Mononuclear cell (primary cell): ENCODE results near the gene DCN. TPM values are rescaled to one million over a fixed set of nuclear protein-coding genes. Genes with fewer than 3 reads are reported as not detected.

ENCODE experiments used
- H3K27me3 ChIP-seq: 2 replicates; pipeline ENCODE4 v1.6.0; 2011; ENCODE audit warnings: low read length, control low read depth; ENCODE audit not compliant: insufficient read depth
- H3K4me1 ChIP-seq: 2 replicates; pipeline ENCODE4 v1.5.1; 2011; ENCODE audit warnings: mild to moderate bottlenecking, low read length, control low read depth; ENCODE audit not compliant: insufficient read depth
- H3K4me3 ChIP-seq: 2 replicates; pipeline ENCODE4 v1.5.1; 2011; ENCODE audit warnings: mild to moderate bottlenecking, low read length, moderate library complexity
- H3K9me3 ChIP-seq: 2 replicates; pipeline ENCODE4 v1.5.1; 2011; ENCODE audit warnings: low read depth, mild to moderate bottlenecking, control low read depth, low read length
- total RNA-seq: library from RNA; depleted of rRNA; stranded (reverse); fragments of >200 nt; gene quantifications from one replicate; pipeline ENCODE4 v1.2.3, GENCODE V29; 2012

Gene DCN
- total RNA-seq, 1 donor = 1.3 TPM

DNA sequence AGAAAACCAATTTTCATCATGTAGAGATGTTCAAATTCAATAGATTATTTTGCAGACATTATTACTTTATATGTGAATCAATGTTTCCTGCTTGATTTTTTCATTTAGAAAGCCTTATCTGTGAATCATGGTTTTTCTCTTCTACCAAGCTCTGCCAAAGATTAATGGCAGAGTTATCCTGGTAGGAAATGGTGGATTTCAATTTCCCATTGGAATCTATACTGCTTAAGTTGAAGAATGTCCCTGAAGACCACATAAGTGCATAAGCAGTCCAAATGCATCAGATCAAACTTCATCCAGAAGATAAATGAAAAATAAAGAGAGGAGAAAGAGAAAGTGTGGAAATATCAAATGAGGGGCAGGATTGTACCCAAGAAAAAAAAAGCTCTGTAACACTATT, 76.3 kb downstream of the DCN start:
- H3K27me3 ChIP-seq = no peaks in the 10 kb centered on the region
- H3K4me1 ChIP-seq = no peaks in the 10 kb centered on the region
- H3K9me3 ChIP-seq = no peaks in the 10 kb centered on the region
- no peak overlapping the region for H3K4me3 ChIP-seq

- Histone ChIP-seq H3K27me3 (no peaks in the 10 kb centered on the region), H3K9me3 (no peaks in the 10 kb centered on the region), H3K4me3 (no peak overlapping the region)
Observed at GRCh38 chr12:91105807-91106206, 76.8 kb downstream of the DCN start.

DNA sequence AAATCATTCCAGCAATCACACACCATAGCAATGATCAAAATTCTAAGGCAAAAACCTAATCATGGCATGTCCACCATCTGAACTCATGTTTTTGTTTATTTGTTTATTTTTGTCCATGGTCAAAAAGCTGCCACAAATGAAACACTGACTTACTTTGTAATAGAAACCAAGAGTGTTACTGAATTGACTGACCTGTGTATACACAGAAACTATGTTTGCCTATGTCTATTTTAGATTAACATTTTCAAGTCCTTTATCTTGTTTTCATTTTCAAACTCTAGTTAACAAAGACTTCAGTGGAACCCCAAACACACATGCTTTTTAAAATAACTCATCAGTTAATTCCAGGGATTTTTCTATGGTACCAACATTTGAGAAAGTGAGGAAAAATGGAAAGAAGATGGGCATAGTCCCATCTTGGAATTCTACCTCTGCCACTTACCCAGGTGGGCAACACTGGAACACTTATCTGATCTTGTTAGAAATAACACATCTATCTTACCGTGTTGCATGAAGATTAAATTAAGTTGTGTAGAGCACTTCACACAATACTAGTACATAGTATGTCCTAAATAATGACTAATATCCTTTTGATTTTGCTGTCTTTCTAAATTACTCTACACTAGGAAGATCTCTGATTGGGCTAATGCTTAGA, 77.7 kb downstream of the DCN start:
- Histone ChIP-seq H3K27me3 (no peaks in the 10 kb centered on the region), H3K4me3 (no peak overlapping the region), H3K4me1 (no peaks in the 10 kb centered on the region), H3K9me3 (no peaks in the 10 kb centered on the region)

More at GRCh38 chr12:91105807-91106206, 76.8 kb downstream of the DCN start:
- no peaks in the 10 kb centered on the region for H3K4me1 ChIP-seq

DNA sequence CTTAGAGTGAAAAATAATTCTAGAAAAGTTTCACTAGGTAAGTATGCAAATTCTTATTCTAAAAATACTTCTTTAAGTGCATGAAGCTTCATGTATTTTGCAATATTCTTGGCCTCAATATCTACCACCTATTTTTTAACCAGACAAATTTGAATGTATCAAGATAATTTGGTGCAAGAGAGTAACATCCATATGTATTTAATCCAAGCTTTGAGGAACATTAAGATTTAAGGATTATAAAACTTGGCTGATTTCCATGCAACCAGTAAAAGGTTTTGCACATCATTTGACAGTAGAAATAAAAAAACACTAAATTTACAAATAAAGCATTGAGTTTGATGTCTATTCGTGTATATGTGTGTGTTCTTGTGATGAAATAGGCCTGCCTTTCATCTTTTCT, 79.0 kb downstream of the DCN start:
- Histone ChIP-seq H3K27me3 (no peaks in the 10 kb centered on the region), H3K9me3 (no peaks in the 10 kb centered on the region), H3K4me1 (no peaks in the 10 kb centered on the region), H3K4me3 (no peak overlapping the region)

- no peaks in the 10 kb centered on the region for H3K27me3 ChIP-seq
- H3K9me3 ChIP-seq = no peaks in the 10 kb centered on the region
- no peak overlapping the region for H3K4me3 ChIP-seq
- no peaks in the 10 kb centered on the region for H3K4me1 ChIP-seq
Observed at GRCh38 chr12:91103101-91103500, 79.5 kb downstream of the DCN start.

DNA sequence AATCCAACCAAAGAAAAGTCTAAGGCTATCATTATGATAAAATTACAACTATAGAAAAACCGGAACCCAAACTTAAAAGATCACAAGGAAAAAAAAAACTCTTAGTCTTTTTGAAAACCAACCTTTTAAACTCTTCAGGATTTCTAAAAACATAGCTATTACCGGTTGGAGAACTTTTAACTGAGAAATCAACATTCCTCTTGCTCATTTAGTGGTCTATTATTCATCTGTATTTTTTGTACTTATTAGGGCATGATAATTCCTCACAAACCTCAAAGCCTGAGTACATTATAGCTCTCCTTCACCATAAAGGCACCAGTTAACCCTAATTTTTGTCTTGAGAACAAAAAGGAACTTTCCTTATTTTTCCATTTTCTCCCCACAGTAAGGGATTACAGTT, 81.7 kb downstream of the DCN start:
- H3K4me1 ChIP-seq = no peaks in the 10 kb centered on the region
- H3K9me3 ChIP-seq = no peaks in the 10 kb centered on the region
- H3K27me3 ChIP-seq = no peaks in the 10 kb centered on the region
- H3K4me3 ChIP-seq = no peak overlapping the region

- no peaks in the 10 kb centered on the region for H3K4me1 ChIP-seq
Observed at GRCh38 chr12:91099836-91100235, 82.8 kb downstream of the DCN start.

GRCh38 chr12:91099341-91099740, 83.3 kb downstream of the DCN start:
- no peaks in the 10 kb centered on the region for H3K27me3 ChIP-seq

More at GRCh38 chr12:91099836-91100235, 82.8 kb downstream of the DCN start:
- no peaks in the 10 kb centered on the region for H3K27me3 ChIP-seq
- no peak overlapping the region for H3K4me3 ChIP-seq
- no peaks in the 10 kb centered on the region for H3K9me3 ChIP-seq

DNA sequence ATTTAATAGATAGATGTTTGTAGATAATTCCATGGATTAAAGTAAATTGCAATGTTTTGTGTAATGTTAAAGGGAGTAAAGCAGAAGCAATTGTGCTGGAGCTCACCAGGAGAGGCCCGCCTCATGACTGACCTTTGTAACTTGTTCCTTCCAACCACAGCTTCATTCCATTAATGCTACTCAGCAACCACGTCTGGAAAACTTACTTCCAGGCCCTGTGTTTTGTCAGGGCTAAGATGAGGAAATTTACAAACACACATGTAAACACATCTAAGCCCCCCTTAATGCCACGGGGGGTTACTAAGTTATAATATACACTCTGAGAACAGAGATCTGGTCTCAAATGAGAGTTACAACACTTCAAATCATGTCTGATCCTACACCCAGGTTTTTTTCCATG, 83.7 kb downstream of the DCN start:
- H3K9me3 ChIP-seq = no peaks in the 10 kb centered on the region

More at GRCh38 chr12:91099341-91099740, 83.3 kb downstream of the DCN start:
- H3K4me1 ChIP-seq = no peaks in the 10 kb centered on the region
- H3K4me3 ChIP-seq = no peak overlapping the region
- H3K9me3 ChIP-seq = no peaks in the 10 kb centered on the region

GRCh38 chr12:91098461-91098860, 84.2 kb downstream of the DCN start:
- no peaks in the 10 kb centered on the region for H3K9me3 ChIP-seq
- H3K4me3 ChIP-seq = no peak overlapping the region
- no peaks in the 10 kb centered on the region for H3K4me1 ChIP-seq

More for the DNA sequence above, 83.7 kb downstream of the DCN start:
- no peaks in the 10 kb centered on the region for H3K4me1 ChIP-seq
- no peaks in the 10 kb centered on the region for H3K27me3 ChIP-seq
- no peak overlapping the region for H3K4me3 ChIP-seq

DNA sequence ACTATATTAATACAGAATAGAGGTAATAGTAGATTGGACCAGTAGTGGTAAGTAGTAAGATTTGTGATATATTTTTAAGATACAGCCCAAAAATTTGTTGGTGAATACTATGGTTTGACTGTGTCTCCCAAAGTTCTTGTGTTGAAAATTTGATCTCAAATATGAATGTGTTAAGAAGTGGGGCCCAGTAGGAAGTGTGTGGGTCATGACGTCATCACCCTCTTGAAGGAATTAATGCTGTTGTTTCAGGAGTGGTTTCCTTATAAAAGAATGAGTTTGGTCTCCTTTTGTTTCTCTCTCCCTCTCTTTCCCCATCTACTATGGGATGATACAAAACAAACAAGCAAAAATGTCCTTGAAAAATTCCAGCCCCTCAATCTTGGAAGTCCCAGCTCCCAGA, 87.7 kb downstream of the DCN start:
- H3K9me3 ChIP-seq = peaks cover 4% of the 10 kb centered on the region
- no peaks in the 10 kb centered on the region for H3K4me1 ChIP-seq
- H3K27me3 ChIP-seq = no peaks in the 10 kb centered on the region
- H3K4me3 ChIP-seq = no peak overlapping the region

More at GRCh38 chr12:91098461-91098860, 84.2 kb downstream of the DCN start:
- H3K27me3 ChIP-seq = no peaks in the 10 kb centered on the region

- Histone ChIP-seq H3K27me3 (no peaks in the 10 kb centered on the region), H3K9me3 (peaks cover 12% of the 10 kb centered on the region), H3K4me1 (no peaks in the 10 kb centered on the region), H3K4me3 (no peak overlapping the region)
Observed at GRCh38 chr12:91094032-91094662, 88.5 kb downstream of the DCN start.

- H3K4me3 ChIP-seq = no peak overlapping the region
Observed at GRCh38 chr12:91093341-91093740, 89.3 kb downstream of the DCN start.

GRCh38 chr12:91091916-91092715, 90.5 kb downstream of the DCN start:
- H3K4me3 ChIP-seq = no peak overlapping the region
- H3K27me3 ChIP-seq = no peaks in the 10 kb centered on the region

More at GRCh38 chr12:91093341-91093740, 89.3 kb downstream of the DCN start:
- Histone ChIP-seq H3K27me3 (no peaks in the 10 kb centered on the region), H3K4me1 (no peaks in the 10 kb centered on the region), H3K9me3 (peaks cover 15% of the 10 kb centered on the region)

More at GRCh38 chr12:91091916-91092715, 90.5 kb downstream of the DCN start:
- Histone ChIP-seq H3K9me3 (peaks cover 15% of the 10 kb centered on the region), H3K4me1 (no peaks in the 10 kb centered on the region)
